NCI-H748 (cell line): ENCODE measurements around the gene PPARD.
A peak's percentile ranks its signal among the peaks of the same experiment; 100 is the strongest.
"Not testable (repeated sequence)": the region's sequence is repeated elsewhere in the genome, so short reads cannot be mapped to it uniquely, and the experiment has no call there.

Experiments used
- DNase-seq: peaks from one replicate; lab custom pipeline; 2025; ENCODE audit not compliant: unreplicated experiment; lab: John Stamatoyannopoulos, UW

PPARD gene

GRCh38 chr6:35342258-35343091 is at the start of gene PPARD:
Gene PPARD, plus strand, starts transcription at chr6:35342558. Its CDS starts 68,530 bp downstream, at chr6:35411088.
- DNase-seq, result peak; percentile 95

GRCh38 chr6:35293681-35294080 is 48.7 kb upstream of the PPARD start:
- no peak for DNase-seq

- peak; percentile 85 for DNase-seq
Observed at GRCh38 chr6:35294308-35294945, 47.9 kb upstream of the PPARD start.

- DNase-seq, result no peak
Observed at GRCh38 chr6:35295036-35295435, 47.3 kb upstream of the PPARD start.

GRCh38 chr6:35295521-35296315 is 46.6 kb upstream of the PPARD start:
- DNase-seq, result no peak

- DNase-seq, result no peak
Observed at GRCh38 chr6:35296931-35297600, 45.3 kb upstream of the PPARD start.

- DNase-seq, result peak; percentile 57
Observed at GRCh38 chr6:35297601-35298481, 44.5 kb upstream of the PPARD start, which contains the start of gene DEF6. Gene DEF6, plus strand, starts transcription at chr6:35297818. Its CDS starts 39 bp downstream, at chr6:35297857.

- DNase-seq, result no peak
Observed at GRCh38 chr6:35298625-35299140, 43.7 kb upstream of the PPARD start.

- DNase-seq, result no peak
Observed at GRCh38 chr6:35299674-35300073, 42.7 kb upstream of the PPARD start.

- no peak for DNase-seq
Observed at GRCh38 chr6:35300848-35301247, 41.5 kb upstream of the PPARD start.

- DNase-seq, result no peak
Observed at GRCh38 chr6:35302604-35303241, 39.6 kb upstream of the PPARD start.

GRCh38 chr6:35304299-35304698 is 38.1 kb upstream of the PPARD start:
- no peak for DNase-seq

GRCh38 chr6:35305117-35305516 is 37.2 kb upstream of the PPARD start:
- no peak for DNase-seq

- not testable (repeated sequence) for DNase-seq
Observed at GRCh38 chr6:35307138-35307537, 35.2 kb upstream of the PPARD start.

- not testable (repeated sequence) for DNase-seq
Observed at GRCh38 chr6:35308543-35308942, 33.8 kb upstream of the PPARD start.

- DNase-seq, result no peak
Observed at GRCh38 chr6:35309611-35310264, 32.6 kb upstream of the PPARD start.

GRCh38 chr6:35310265-35310831 is 32.0 kb upstream of the PPARD start:
- DNase-seq, result no peak

- no peak for DNase-seq
Observed at GRCh38 chr6:35311390-35312075, 30.8 kb upstream of the PPARD start.
